ENCODE data around the gene CHERP.

Gene CHERP

DNA sequence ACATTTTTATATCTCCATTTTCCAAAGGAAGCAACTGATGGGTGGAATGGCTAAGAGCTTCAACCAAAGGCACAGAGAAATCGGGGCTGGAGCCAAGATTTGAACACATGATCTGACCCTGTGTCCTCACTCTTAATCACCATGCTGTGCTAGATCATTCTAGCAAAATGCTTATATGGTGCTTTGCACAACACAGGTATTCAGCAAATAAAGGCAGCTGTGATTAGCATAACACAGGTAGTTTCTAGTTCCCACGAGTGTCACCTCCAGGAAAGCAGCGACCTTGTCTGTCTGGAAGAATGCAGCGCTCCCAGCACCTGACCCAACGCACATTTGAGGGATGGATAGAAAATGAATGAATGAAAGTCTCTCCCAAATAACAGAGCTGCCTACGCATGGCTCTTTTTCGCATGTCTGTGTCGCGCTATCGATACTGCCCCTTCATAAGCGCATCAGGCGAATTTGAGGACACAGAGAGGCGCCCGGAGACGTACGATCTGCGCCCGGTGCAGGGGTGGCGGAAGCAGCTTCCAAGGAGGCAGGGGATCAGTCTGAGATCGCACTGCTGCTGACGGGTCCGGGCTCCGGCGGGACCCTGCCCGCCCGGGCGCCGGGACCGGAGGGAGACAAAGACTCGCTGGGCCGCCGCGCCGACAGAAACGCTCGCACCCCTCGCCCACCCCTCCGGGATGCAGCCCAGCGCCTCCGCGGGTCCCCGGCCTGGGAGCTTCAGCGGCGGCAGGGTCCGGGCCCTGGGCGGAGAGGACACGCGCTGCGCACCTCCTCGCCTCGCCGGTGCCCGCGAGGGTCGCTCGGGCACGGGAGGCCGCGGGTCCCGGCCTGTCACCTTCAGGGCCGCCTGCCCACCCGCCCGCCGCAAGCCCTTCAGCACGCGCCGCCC lies 71.1 kb downstream of the CHERP start:
- peak; percentile 30 to 41 for DNase-seq

DNA sequence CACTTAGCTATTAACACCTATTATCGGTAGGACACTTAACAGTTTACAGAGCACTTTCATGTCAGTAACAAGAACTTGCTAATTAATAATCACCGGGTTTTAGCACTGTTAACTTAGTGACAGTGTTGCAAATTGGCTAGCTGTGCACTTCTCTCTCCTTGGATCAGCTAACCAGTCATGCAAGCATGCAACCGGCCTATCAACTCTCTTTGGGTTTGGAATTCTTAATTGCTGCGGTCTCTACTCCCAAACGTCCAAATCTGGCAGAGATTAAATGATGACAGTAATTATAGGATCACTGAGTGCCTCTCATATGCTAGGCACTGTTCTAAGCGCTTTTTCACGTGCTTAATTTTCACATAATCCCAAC lies 71.7 kb downstream of the CHERP start:
- DNase-seq, result no peak

Data from stimulated activated CD4-positive, alpha-beta T cell treated with anti-CD3 and anti-CD28 coated beads, Interleukin-2, amount 100 ng/mL, for 24 hours (primary cell).